GM12878 (cell line): Measurements from ENCODE around the gene CDHR5. TPM values are rescaled to one million over a fixed set of nuclear protein-coding genes. Genes with fewer than 3 reads are reported as not detected.

Experiments used
- BHLHE40 ChIP-seq, 2 experiments: fragments of 450-650 bp in 1 of 2; IDR thresholded peaks; 2 replicates each; pipeline ENCODE4 v1.6.1; 2011 to 2017; ENCODE audit warnings: low read depth in 2 of 2, borderline replicate concordance in 1 of 2, improper control_type of control experiment in 1 of 2, low read length in 1 of 2, mild to moderate bottlenecking in 1 of 2
- EZH2 ChIP-seq: IDR thresholded peaks from 2 replicates; pipeline ENCODE4 v1.6.1; 2012; ENCODE audit warnings: low read depth, mild to moderate bottlenecking, control low read depth, inconsistent platforms, low read length, borderline replicate concordance; ENCODE audit not compliant: control insufficient read depth
- NFXL1 ChIP-seq: fragments of 450-650 bp; IDR thresholded peaks from 2 replicates; pipeline ENCODE4 v1.6.1; 2017; ENCODE audit warnings: antibody characterized with exemption, mild to moderate bottlenecking, borderline replicate concordance
- PAX5 ChIP-seq: IDR thresholded peaks from 2 replicates; pipeline ENCODE4 v1.6.1; 2011; ENCODE audit warnings: low read depth, low read length, borderline replicate concordance
- PAX8 ChIP-seq: fragments of 450-650 bp; IDR thresholded peaks from 2 replicates; pipeline ENCODE4 v1.6.1; 2017; ENCODE audit warnings: mild to moderate bottlenecking, moderate library complexity
- RB1 ChIP-seq: fragments of 450-650 bp; formaldehyde crosslinking; IDR thresholded peaks from 2 replicates; pipeline ENCODE4 v1.6.1; 2017; ENCODE audit warnings: mild to moderate bottlenecking, borderline replicate concordance
- SIX5 ChIP-seq: IDR thresholded peaks from 2 replicates; pipeline ENCODE4 v1.6.1; 2011; ENCODE audit warnings: mild to moderate bottlenecking, low read depth, low read length, moderate library complexity; ENCODE audit not compliant: severe bottlenecking
- ZNF274 ChIP-seq: IDR thresholded peaks from one replicate; pipeline ENCODE4 v1.8.0; 2011; ENCODE audit not compliant: insufficient read length, insufficient read depth
- ZZZ3 ChIP-seq: IDR thresholded peaks from 2 replicates; pipeline ENCODE4 v1.6.1; 2011; ENCODE audit warnings: low read depth; ENCODE audit not compliant: control insufficient read depth, insufficient read length
- polyA plus RNA-seq, 11 experiments: library from polyadenylated mRNA; depleted of rRNA in 4 of 11; unstranded in 6 of 11; stranded (reverse) in 5 of 11; fragments of >200 nt; fragmentation: Nextera tagmentation in 4 of 11; fragmentation: Illumina TruSeq in 1 of 11; extraction: Ambion mirVana in 4 of 11; extraction: Trizol in 1 of 11; gene quantifications; 1 replicate in 1 of 11; 2 replicates in 10 of 11; pipeline versions ENCODE4 v1.2.1 to v1.2.3, GENCODE V29; 2011 to 2016; ENCODE audit warnings: inconsistent platforms in 2 of 11, missing spikeins in 2 of 11, low read depth in 1 of 11
- total RNA-seq, 4 experiments: library from RNA; depleted of rRNA in 3 of 4; stranded (reverse); fragments of >200 nt in 3 of 4; fragmentation: Illumina TruSeq in 1 of 4; extraction: Trizol in 1 of 4; gene quantifications; 2 replicates each; pipeline versions ENCODE4 v1.2.1 to v1.2.3, GENCODE V29; 2013 to 2021
- TF ChIP-seq, protein P1 (sequence below): IDR thresholded peaks from 2 replicates; pipeline ENCODE4 v1.6.1; 2012; ENCODE audit warnings: improper control_type of control experiment, low read depth, low read length; ENCODE audit not compliant: insufficient replicate concordance
- TF ChIP-seq, protein P2 (sequence below): fragments of 450-650 bp; formaldehyde crosslinking; IDR thresholded peaks from 2 replicates; pipeline ENCODE4 v1.4.0; 2022; ENCODE audit warnings: mild to moderate bottlenecking, moderate library complexity

Gene CDHR5
- total and polyA plus RNA-seq, 10 of the 15 experiments (the other 5 are each of a cell fraction or from before 2014, with no cell fraction given) = 0.06 TPM; not detected in 9

DNA sequence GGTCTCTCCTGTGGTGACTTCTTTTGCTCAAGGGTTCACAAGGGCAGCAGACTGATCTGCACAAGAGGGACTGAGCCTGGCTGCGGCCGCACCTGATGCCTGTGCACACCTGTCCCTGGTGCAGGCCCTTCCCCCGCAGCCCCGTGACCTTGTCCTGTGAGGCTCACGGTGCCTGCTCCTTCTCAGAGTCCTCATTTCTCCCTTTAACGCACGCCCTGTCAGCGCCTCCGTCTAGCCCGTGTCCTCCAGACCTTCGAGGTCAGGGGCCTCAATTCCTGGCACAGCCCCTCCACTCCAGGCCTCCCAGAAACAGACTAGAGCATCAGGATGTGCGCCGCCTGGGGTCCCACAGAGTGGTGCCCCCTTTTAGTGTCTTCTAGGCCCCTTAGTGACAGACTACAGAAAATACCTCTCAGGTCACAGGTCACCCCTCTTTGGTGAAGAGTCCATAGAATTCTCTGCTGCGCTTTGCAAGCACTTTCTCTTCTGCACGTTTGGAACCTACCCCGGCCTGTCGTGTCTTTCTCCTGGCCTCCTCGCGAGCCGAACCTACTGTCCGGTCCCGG, 11.3 kb upstream of the CDHR5 start (continued):
- TF ChIP-seq, protein P1, sequence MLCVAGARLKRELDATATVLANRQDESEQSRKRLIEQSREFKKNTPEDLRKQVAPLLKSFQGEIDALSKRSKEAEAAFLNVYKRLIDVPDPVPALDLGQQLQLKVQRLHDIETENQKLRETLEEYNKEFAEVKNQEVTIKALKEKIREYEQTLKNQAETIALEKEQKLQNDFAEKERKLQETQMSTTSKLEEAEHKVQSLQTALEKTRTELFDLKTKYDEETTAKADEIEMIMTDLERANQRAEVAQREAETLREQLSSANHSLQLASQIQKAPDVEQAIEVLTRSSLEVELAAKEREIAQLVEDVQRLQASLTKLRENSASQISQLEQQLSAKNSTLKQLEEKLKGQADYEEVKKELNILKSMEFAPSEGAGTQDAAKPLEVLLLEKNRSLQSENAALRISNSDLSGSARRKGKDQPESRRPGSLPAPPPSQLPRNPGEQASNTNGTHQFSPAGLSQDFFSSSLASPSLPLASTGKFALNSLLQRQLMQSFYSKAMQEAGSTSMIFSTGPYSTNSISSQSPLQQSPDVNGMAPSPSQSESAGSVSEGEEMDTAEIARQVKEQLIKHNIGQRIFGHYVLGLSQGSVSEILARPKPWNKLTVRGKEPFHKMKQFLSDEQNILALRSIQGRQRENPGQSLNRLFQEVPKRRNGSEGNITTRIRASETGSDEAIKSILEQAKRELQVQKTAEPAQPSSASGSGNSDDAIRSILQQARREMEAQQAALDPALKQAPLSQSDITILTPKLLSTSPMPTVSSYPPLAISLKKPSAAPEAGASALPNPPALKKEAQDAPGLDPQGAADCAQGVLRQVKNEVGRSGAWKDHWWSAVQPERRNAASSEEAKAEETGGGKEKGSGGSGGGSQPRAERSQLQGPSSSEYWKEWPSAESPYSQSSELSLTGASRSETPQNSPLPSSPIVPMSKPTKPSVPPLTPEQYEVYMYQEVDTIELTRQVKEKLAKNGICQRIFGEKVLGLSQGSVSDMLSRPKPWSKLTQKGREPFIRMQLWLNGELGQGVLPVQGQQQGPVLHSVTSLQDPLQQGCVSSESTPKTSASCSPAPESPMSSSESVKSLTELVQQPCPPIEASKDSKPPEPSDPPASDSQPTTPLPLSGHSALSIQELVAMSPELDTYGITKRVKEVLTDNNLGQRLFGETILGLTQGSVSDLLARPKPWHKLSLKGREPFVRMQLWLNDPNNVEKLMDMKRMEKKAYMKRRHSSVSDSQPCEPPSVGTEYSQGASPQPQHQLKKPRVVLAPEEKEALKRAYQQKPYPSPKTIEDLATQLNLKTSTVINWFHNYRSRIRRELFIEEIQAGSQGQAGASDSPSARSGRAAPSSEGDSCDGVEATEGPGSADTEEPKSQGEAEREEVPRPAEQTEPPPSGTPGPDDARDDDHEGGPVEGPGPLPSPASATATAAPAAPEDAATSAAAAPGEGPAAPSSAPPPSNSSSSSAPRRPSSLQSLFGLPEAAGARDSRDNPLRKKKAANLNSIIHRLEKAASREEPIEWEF = no peak
- TF ChIP-seq SIX5 (no peak), EZH2 (no peak), ZZZ3 (no peak), PAX5 (no peak), ZNF274 (no peak), BHLHE40 (IDR thresholded peaks at IDR 0.05; ENCODE audit: borderline replicate concordance in 1 of 2, low read depth in 2 of 2, low read length in 1 of 2) (no peak), NFXL1 (no peak), RB1 (no peak), PAX8 (no peak)
- TF ChIP-seq, protein P2, sequence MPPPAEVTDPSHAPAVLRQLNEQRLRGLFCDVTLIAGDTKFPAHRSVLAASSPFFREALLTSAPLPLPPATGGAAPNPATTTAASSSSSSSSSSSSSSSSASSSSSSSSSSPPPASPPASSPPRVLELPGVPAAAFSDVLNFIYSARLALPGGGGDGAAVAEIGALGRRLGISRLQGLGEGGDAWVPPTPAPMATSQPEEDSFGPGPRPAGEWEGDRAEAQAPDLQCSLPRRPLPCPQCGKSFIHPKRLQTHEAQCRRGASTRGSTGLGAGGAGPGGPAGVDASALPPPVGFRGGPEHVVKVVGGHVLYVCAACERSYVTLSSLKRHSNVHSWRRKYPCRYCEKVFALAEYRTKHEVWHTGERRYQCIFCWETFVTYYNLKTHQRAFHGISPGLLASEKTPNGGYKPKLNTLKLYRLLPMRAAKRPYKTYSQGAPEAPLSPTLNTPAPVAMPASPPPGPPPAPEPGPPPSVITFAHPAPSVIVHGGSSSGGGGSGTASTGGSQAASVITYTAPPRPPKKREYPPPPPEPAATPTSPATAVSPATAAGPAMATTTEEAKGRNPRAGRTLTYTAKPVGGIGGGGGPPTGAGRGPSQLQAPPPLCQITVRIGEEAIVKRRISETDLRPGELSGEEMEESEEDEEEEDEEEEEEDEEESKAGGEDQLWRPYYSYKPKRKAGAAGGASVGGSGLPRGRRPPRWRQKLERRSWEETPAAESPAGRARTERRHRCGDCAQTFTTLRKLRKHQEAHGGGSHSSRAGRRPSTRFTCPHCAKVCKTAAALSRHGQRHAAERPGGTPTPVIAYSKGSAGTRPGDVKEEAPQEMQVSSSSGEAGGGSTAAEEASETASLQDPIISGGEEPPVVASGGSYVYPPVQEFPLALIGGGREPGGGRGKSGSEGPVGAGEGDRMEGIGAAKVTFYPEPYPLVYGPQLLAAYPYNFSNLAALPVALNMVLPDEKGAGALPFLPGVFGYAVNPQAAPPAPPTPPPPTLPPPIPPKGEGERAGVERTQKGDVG (CRISPR knock-in tag) = no peak
